Endodermal cell (in vitro differentiated cells): ENCODE measurements around the gene ZNF320. TPM values are rescaled to one million over a fixed set of nuclear protein-coding genes. Genes with fewer than 3 reads are reported as not detected.
A peak's percentile ranks its signal among the peaks of the same experiment; 100 is the strongest.
"Not testable (repeated sequence)": the region's sequence is repeated elsewhere in the genome, so short reads cannot be mapped to it uniquely, and the experiment has no call there.

Source experiments
- DNase-seq: peaks from one replicate; pipeline ENCODE4 v3.0.0-alpha.2; 2017
- H3K27ac ChIP-seq: 2 replicates; pipeline ENCODE4 v1.5.1; 2013; ENCODE audit warnings: mild to moderate bottlenecking, low read depth, low read length, moderate library complexity
- H3K27me3 ChIP-seq: 2 replicates; pipeline ENCODE4 v1.6.1; 2013; ENCODE audit warnings: mild to moderate bottlenecking, low read length, moderate library complexity; ENCODE audit not compliant: insufficient read depth, control insufficient read depth, poor library complexity, severe bottlenecking
- H3K36me3 ChIP-seq: 2 replicates; pipeline ENCODE4 v1.7.0; 2013; ENCODE audit warnings: mild to moderate bottlenecking, low read length, moderate library complexity; ENCODE audit not compliant: control insufficient read depth, insufficient read depth
- H3K4me1 ChIP-seq: one replicate; pipeline ENCODE4 v1.7.0; 2013; ENCODE audit warnings: low read length; ENCODE audit not compliant: control insufficient read depth, insufficient read depth
- H3K4me3 ChIP-seq: 2 replicates; pipeline ENCODE4 v1.5.1; 2013; ENCODE audit warnings: mild to moderate bottlenecking, low read length, moderate library complexity
- H3K9ac ChIP-seq: 2 replicates; pipeline ENCODE4 v1.6.1; 2013; ENCODE audit warnings: mild to moderate bottlenecking, low read length, moderate library complexity; ENCODE audit not compliant: poor library complexity, severe bottlenecking; ENCODE audit errors: extremely low read depth
- H3K9me3 ChIP-seq: 2 replicates; pipeline ENCODE4 v1.6.1; 2013; ENCODE audit warnings: mild to moderate bottlenecking, low read length, moderate library complexity; ENCODE audit not compliant: control insufficient read depth
- H3K27ac Mint-ChIP-seq: 2 replicates; pipeline ENCODE4 v1.8.0; 2020; ENCODE audit warnings: mixed read lengths
- H3K27me3 Mint-ChIP-seq: 2 replicates; pipeline ENCODE4 v1.8.0; 2021; ENCODE audit warnings: mild to moderate bottlenecking, mixed read lengths; ENCODE audit not compliant: insufficient read depth
- H3K36me3 Mint-ChIP-seq: 2 replicates; pipeline ENCODE4 v1.8.0; 2020; ENCODE audit warnings: low read depth, mixed read lengths
- H3K4me1 Mint-ChIP-seq: 2 replicates; pipeline ENCODE4 v1.8.0; 2020; ENCODE audit warnings: mixed read lengths
- H3K4me3 Mint-ChIP-seq: 2 replicates; pipeline ENCODE4 v1.8.0; 2020; ENCODE audit warnings: mild to moderate bottlenecking, moderate library complexity, mixed read lengths
- H3K9me3 Mint-ChIP-seq: 2 replicates; pipeline ENCODE4 v1.8.0; 2020; ENCODE audit warnings: mild to moderate bottlenecking, mixed read lengths
- CTCF ChIP-seq: fragments of 200-600 bp; sonication (generic); conservative IDR thresholded peaks from 2 replicates; pipeline ENCODE4 v1.5.0; 2021; ENCODE audit warnings: antibody characterized with exemption, mild to moderate bottlenecking
- WGBS, 2 experiments: methylation state at CpG; one replicate each; pipeline versions ENCODE4 v1.1.5 to v1.1.7; 2013; ENCODE audit warnings: missing lambda C conversion rate in 2 of 2, mixed read lengths in 1 of 2; ENCODE audit not compliant: insufficient coverage in 1 of 2, insufficient read length in 1 of 2; 5-methylcytosine and 5-hydroxymethylcytosine counted together
- total RNA-seq, 2 donors: library from RNA; stranded (reverse); fragmentation: NEBNext Ultra II Directional in 1 of 2; extraction: Animal tissue kit (Norgen Biotek cat#: 25700) in 1 of 2; gene quantifications; 2 replicates in 1 of 2; 3 replicates in 1 of 2; pipeline ENCODE4 v1.2.1, GENCODE V29; 2021

ZNF320 gene
- total RNA-seq, 2 donors from 2014 or later, result 33.5 to 37.5 TPM

- Histone ChIP-seq H3K9ac (no peak overlapping the region), H3K27ac (no peak overlapping the region), H3K9me3 (peaks cover 18% of the 10 kb centered on the region), H3K4me3 (no peak overlapping the region), H3K36me3 (no peaks in the 10 kb centered on the region), H3K27me3 (no peaks in the 10 kb centered on the region), H3K4me1 (peaks cover 12% of the 10 kb centered on the region)
- no peak for TF ChIP-seq CTCF
- Mint-ChIP-seq H3K27ac (no peak overlapping the region), H3K27me3 (no peaks in the 10 kb centered on the region), H3K36me3 (peaks cover 3% of the 10 kb centered on the region), H3K4me3 (no peak overlapping the region), H3K4me1 (peaks cover 30% of the 10 kb centered on the region), H3K9me3 (peaks cover 4% of the 10 kb centered on the region)
- no peak for DNase-seq
- 96 to 100% methylated on average over 3 of the region's 3 CpGs for WGBS, 2 experiments
Observed at GRCh38 chr19:52871466-52871865, 26.0 kb downstream of the ZNF320 start.

GRCh38 chr19:52868031-52868430 is 29.4 kb downstream of the ZNF320 start:
- H3K9me3 Mint-ChIP-seq, H3K36me3 Mint-ChIP-seq, H3K27me3 Mint-ChIP-seq, H3K4me1 Mint-ChIP-seq, H3K27me3 ChIP-seq, H3K4me3 ChIP-seq, DNase-seq, H3K36me3 ChIP-seq, H3K4me3 Mint-ChIP-seq, H3K27ac Mint-ChIP-seq, H3K4me1 ChIP-seq, H3K9ac ChIP-seq, H3K27ac ChIP-seq: not testable (repeated sequence)
- H3K9me3 ChIP-seq, result peaks cover 12% of the 10 kb centered on the region
- WGBS, 2 experiments, result 93 to 95% methylated on average over 8 to 11 of the region's 11 CpGs

GRCh38 chr19:52857378-52858191 is 39.9 kb downstream of the ZNF320 start, which contains the start of gene ZNF468:
ZNF468 (minus strand) TSS chr19:52857619; CDS start chr19:52854272, 3,347 bp downstream.
- Histone ChIP-seq H3K9ac (peak within 1 kb of the TSS; percentile 79), H3K36me3 (peaks cover 17% of the 10 kb centered on the region), H3K4me3 (peak within 1 kb of the TSS; percentile 89)
- not testable (repeated sequence) for H3K4me1 ChIP-seq, H3K27ac ChIP-seq, H3K9me3 ChIP-seq, H3K9me3 Mint-ChIP-seq, H3K27me3 Mint-ChIP-seq, H3K27me3 ChIP-seq
- TF ChIP-seq CTCF, result peak; percentile 9
- peak; percentile 91 for DNase-seq
- Mint-ChIP-seq H3K4me1 (peaks cover 27% of the 10 kb centered on the region), H3K4me3 (peak within 1 kb of the TSS; percentile 96), H3K27ac (peak within 1 kb of the TSS; percentile 93), H3K36me3 (peaks cover 24% of the 10 kb centered on the region)
- WGBS, 2 experiments, result 8 to 27% methylated on average over 3 to 38 of the region's 43 CpGs

- Histone ChIP-seq H3K36me3 (peaks cover 24% of the 10 kb centered on the region), H3K9ac (peak overlapping the region; percentile 79), H3K4me3 (peak overlapping the region; percentile 89)
- not testable (repeated sequence) for H3K4me1 ChIP-seq, H3K27me3 Mint-ChIP-seq, H3K27ac ChIP-seq, H3K9me3 Mint-ChIP-seq, H3K9me3 ChIP-seq, H3K27me3 ChIP-seq
- H3K27ac Mint-ChIP-seq, result peak overlapping the region; percentile 93
- H3K4me1 Mint-ChIP-seq, result peaks cover 24% of the 10 kb centered on the region
- 0 to 7% methylated on average over 3 to 23 of the region's 31 CpGs for WGBS, 2 experiments
- peak overlapping the region; percentile 96 for H3K4me3 Mint-ChIP-seq
- peak; percentile 53 for DNase-seq
- peaks cover 31% of the 10 kb centered on the region for H3K36me3 Mint-ChIP-seq
Observed at GRCh38 chr19:52856540-52857377, 40.7 kb downstream of the ZNF320 start.
